ENCODE data around the gene SEPTIN8. TPM values are rescaled to one million over a fixed set of nuclear protein-coding genes. Genes with fewer than 3 reads are reported as not detected.

Gene SEPTIN8
- polyA plus RNA-seq, 2 of the 4 experiments (the other 2 are of a cell fraction) = 20.8 to 29.2 TPM

- Histone ChIP-seq H3K9me3 (no peaks in the 10 kb centered on the region), H3K4me2 (no peak overlapping the region), H3K27ac (no peak overlapping the region), H3K4me3 (no peak overlapping the region), H3K4me1 (peaks cover 12% of the 10 kb centered on the region)
- FAIRE-seq (no peak), DNase-seq (ENCODE audit: low read depth in 1 of 2, low spot score in 1 of 2) (no peak), ATAC-seq (no peak)
- WGBS (ENCODE audit: missing lambda C conversion rate) = 16% methylated on average over 1 of the region's 1 CpG
- ChIA-PET CTCF (interaction anchor here (0.7 to 2.2 kb wide), 4 partner anchors 8 to 353 kb away, joined by 3 to 8 read pairs (median 4); partner anchors contain the start of gene CCNI2), POLR2A (no interaction called here)
- TF ChIP-seq CHD4 (IDR thresholded peaks at IDR 0.05; ENCODE audit: borderline replicate concordance) = no peak
- TF ChIP-seq RFX5 (IDR thresholded peaks at IDR 0.05) = no peak
- TF ChIP-seq HDAC2 (IDR thresholded peaks at IDR 0.05) = 0 out of 2 replicates have a peak, but pooled peaks have one; percentile 29
- no peak for TF ChIP-seq CEBPB (IDR thresholded peaks at IDR 0.05)
- TF ChIP-seq KDM1A (IDR thresholded peaks at IDR 0.05; ENCODE audit: low read depth) = 0 out of 2 replicates have a peak, but pooled peaks have one; percentile 19
- TF ChIP-seq JUNB (IDR thresholded peaks at IDR 0.05) = no peak
- TF ChIP-seq CBX8 (IDR thresholded peaks at IDR 0.05) = no peak
- no peak for TF ChIP-seq RAD21 (conservative IDR thresholded peaks at IDR 0.05 in 1 of 2, IDR thresholded peaks at IDR 0.05 in 1 of 2)
- TF ChIP-seq NFE2L2 (conservative IDR thresholded peaks at IDR 0.05; ENCODE audit: low read length) = no peak
- TF ChIP-seq MAFK (IDR thresholded peaks at IDR 0.05; ENCODE audit: partially characterized antibody) = peak; percentile 54
Measured at GRCh38 chr5:132739232-132739631, 37.8 kb downstream of the SEPTIN8 start.

GRCh38 chr5:132737982-132738681, 38.9 kb downstream of the SEPTIN8 start:
- POLR2A ChIA-PET = interaction anchor here (1.0 to 1.5 kb wide), 4 partner anchors 39 to 247 kb away, joined by 3 to 6 read pairs (median 3); partner anchors contain the start of genes GDF9, IRF1, SEPTIN8 and UQCRQ
- ATAC-seq = no peak
- H3K27ac ChIP-seq = peak overlapping the region; percentile 61 to 89

GRCh38 chr5:132736853-132737833, 39.9 kb downstream of the SEPTIN8 start, which contains the start of gene KIF3A:
KIF3A (minus strand) TSS chr5:132737546; CDS start chr5:132737419, 127 bp downstream.
- Histone ChIP-seq H3K27ac (peak within 1 kb of the TSS; percentile 61 to 89), H3K9me3 (no peaks in the 10 kb centered on the region), H3K4me1 (peaks cover 12% of the 10 kb centered on the region), H3K4me3 (peak within 1 kb of the TSS; percentile 60), H3K4me2 (peak within 1 kb of the TSS; percentile 83)
- ChIA-PET POLR2A (interaction anchor here (0.6 to 1.5 kb wide), 6 partner anchors 40 to 247 kb away, joined by 3 to 6 read pairs (median 3); partner anchors contain the start of genes GDF9, IRF1, RAD50 and SEPTIN8), CTCF (interaction anchor here (0.7 to 2.2 kb wide), 7 partner anchors 10 to 350 kb away, joined by 3 to 8 read pairs (median 6); partner anchors contain the start of gene CCNI2)
- peak; percentile 95 to 97 for ATAC-seq
- peak; percentile 61 for FAIRE-seq
- DNase-seq (ENCODE audit: low read depth in 1 of 2, low spot score in 1 of 2) = peak; percentile 97 to 99
- WGBS (ENCODE audit: missing lambda C conversion rate) = 2% methylated on average over 14 of the region's 81 CpGs
- TF ChIP-seq POLR2A (IDR thresholded peaks at IDR 0.05; ENCODE audit: low read length) = peak; percentile 67
- TF ChIP-seq SREBF2 (IDR thresholded peaks at IDR 0.05) = no peak
- TF ChIP-seq EP300 (IDR thresholded peaks at IDR 0.05) = no peak
- TF ChIP-seq ESRRA (IDR thresholded peaks at IDR 0.05; ENCODE audit: borderline replicate concordance, low read length) = no peak
- no peak for TF ChIP-seq EHF (CRISPR knock-in tag; IDR thresholded peaks at IDR 0.05)
- TF ChIP-seq TFCP2L1 (CRISPR knock-in tag; IDR thresholded peaks at IDR 0.05) = no peak
- TF ChIP-seq MYC (IDR thresholded peaks at IDR 0.05; ENCODE audit: borderline replicate concordance, low read length) = no peak
- peak; percentile 77; the same call in 1 of the 2 replicates for TF ChIP-seq PHF8 (IDR thresholded peaks at IDR 0.05; ENCODE audit: borderline replicate concordance, low read depth)
- TF ChIP-seq ZNF302 (CRISPR knock-in tag; IDR thresholded peaks at IDR 0.05) = no peak
- no peak for TF ChIP-seq ZC3H11A (IDR thresholded peaks at IDR 0.05)
- no peak for TF ChIP-seq SMC3 (IDR thresholded peaks at IDR 0.05)

More at GRCh38 chr5:132737982-132738681, 38.9 kb downstream of the SEPTIN8 start:
- no peak for DNase-seq (ENCODE audit: low read depth in 1 of 2, low spot score in 1 of 2)
- Histone ChIP-seq H3K4me1 (peaks cover 12% of the 10 kb centered on the region), H3K4me3 (peak overlapping the region; percentile 60), H3K9me3 (no peaks in the 10 kb centered on the region), H3K4me2 (peak overlapping the region; percentile 73)
- TF ChIP-seq EP300 (IDR thresholded peaks at IDR 0.05) = no peak
- TF ChIP-seq RARB (CRISPR knock-in tag; IDR thresholded peaks at IDR 0.05) = no peak
- TF ChIP-seq, protein P1, sequence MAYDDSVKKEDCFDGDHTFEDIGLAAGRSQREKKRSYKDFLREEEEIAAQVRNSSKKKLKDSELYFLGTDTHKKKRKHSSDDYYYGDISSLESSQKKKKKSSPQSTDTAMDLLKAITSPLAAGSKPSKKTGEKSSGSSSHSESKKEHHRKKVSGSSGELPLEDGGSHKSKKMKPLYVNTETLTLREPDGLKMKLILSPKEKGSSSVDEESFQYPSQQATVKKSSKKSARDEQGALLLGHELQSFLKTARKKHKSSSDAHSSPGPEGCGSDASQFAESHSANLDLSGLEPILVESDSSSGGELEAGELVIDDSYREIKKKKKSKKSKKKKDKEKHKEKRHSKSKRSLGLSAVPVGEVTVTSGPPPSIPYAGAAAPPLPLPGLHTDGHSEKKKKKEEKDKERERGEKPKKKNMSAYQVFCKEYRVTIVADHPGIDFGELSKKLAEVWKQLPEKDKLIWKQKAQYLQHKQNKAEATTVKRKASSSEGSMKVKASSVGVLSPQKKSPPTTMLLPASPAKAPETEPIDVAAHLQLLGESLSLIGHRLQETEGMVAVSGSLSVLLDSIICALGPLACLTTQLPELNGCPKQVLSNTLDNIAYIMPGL (CRISPR knock-in tag; IDR thresholded peaks at IDR 0.05; ENCODE audit: borderline replicate concordance) = no peak
- TF ChIP-seq FOSL2 (IDR thresholded peaks at IDR 0.05) = no peak
- TF ChIP-seq FOSL2 (CRISPR knock-in tag; IDR thresholded peaks at IDR 0.05) = no peak
- no peak for TF ChIP-seq GATA3 (IDR thresholded peaks at IDR 0.05; ENCODE audit: borderline replicate concordance)
- no peak for TF ChIP-seq PHF8 (IDR thresholded peaks at IDR 0.05; ENCODE audit: borderline replicate concordance, low read depth)
- no peak for TF ChIP-seq RCOR1 (IDR thresholded peaks at IDR 0.05; ENCODE audit: low read depth, low read length)
- TF ChIP-seq, protein P2, sequence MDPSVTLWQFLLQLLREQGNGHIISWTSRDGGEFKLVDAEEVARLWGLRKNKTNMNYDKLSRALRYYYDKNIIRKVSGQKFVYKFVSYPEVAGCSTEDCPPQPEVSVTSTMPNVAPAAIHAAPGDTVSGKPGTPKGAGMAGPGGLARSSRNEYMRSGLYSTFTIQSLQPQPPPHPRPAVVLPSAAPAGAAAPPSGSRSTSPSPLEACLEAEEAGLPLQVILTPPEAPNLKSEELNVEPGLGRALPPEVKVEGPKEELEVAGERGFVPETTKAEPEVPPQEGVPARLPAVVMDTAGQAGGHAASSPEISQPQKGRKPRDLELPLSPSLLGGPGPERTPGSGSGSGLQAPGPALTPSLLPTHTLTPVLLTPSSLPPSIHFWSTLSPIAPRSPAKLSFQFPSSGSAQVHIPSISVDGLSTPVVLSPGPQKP (IDR thresholded peaks at IDR 0.05; ENCODE audit: low read depth, low read length) = no peak
- TF ChIP-seq CBX8 (IDR thresholded peaks at IDR 0.05) = no peak
- WGBS (ENCODE audit: missing lambda C conversion rate) = 71% methylated on average over 9 of the region's 9 CpGs
- CTCF ChIA-PET = interaction anchor here (0.7 to 2.2 kb wide), 10 partner anchors 9 to 351 kb away, joined by 3 to 8 read pairs (median 3); partner anchors contain the start of gene CCNI2
- no peak for FAIRE-seq
